ENCODE measurements around the gene DPP10.

Gene DPP10

DNA sequence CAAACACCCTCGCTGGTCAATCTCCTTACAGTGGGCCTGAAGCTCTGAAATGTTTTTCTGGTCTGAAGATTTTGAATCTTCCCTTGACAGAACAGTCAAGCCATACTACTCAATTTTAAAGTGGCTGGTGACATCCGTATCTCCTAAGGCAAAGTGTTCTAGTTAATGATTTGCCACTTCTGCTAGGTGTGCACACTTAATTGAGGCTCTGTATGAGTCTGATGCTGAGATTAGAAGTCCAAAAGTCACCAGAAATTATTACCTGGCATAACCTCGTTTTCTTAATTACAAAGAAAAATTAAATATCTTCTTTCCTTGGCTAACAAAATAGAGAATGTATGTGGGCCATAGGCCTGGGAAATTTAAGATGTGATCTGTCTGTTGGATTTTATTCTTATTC lies 104.1 kb downstream of the DPP10 start:
- Histone ChIP-seq H3K4me1 (ENCODE audit: control insufficient read depth in 1 of 2, insufficient read depth in 2 of 2, low read length in 2 of 2) (peaks cover 0 to 4% of the 10 kb centered on the region in 2 donors), H3K9me3 (ENCODE audit: control insufficient read depth in 1 of 2, low read length in 2 of 2) (no peaks in the 10 kb centered on the region), H3K36me3 (ENCODE audit: control insufficient read depth in 1 of 2, insufficient read depth in 2 of 2, low read length in 2 of 2) (no peaks in the 10 kb centered on the region), H3K27ac (ENCODE audit: low read length) (no peak overlapping the region), H3K4me3 (ENCODE audit: low read depth in 1 of 2, low read length in 2 of 2) (no peak overlapping the region), H3K27me3 (ENCODE audit: low read depth, low read length) (no peaks in the 10 kb centered on the region)

DNA sequence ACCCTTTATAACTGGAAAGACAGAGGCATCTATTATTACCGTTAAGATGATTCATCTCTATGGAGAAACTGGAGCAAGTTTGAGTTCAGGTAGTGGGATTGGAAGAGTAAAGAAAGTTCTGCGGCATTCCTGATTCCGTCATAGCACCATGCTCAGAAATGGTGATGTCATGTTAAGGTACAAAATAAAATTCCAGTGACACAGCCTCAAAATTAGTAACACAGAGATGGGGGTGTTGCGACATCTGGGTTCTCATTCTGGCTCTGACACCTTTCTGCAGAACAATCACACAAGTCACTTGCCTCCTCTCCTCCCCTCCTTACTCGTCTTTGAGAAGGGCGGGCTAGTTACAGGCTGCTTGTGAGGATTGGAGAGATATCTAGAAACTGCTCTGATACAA lies 105.7 kb downstream of the DPP10 start:
- no peaks in the 10 kb centered on the region for H3K9me3 ChIP-seq (ENCODE audit: control insufficient read depth in 1 of 2, low read length in 2 of 2)
- H3K27me3 ChIP-seq (ENCODE audit: low read depth, low read length): no peaks in the 10 kb centered on the region
- H3K4me3 ChIP-seq (ENCODE audit: low read depth in 1 of 2, low read length in 2 of 2): no peak overlapping the region
- H3K4me1 ChIP-seq (ENCODE audit: control insufficient read depth in 1 of 2, insufficient read depth in 2 of 2, low read length in 2 of 2): peaks cover 0 to 4% of the 10 kb centered on the region in 2 donors
- H3K36me3 ChIP-seq (ENCODE audit: control insufficient read depth in 1 of 2, insufficient read depth in 2 of 2, low read length in 2 of 2): no peaks in the 10 kb centered on the region
- H3K27ac ChIP-seq (ENCODE audit: low read length): no peak overlapping the region

DNA sequence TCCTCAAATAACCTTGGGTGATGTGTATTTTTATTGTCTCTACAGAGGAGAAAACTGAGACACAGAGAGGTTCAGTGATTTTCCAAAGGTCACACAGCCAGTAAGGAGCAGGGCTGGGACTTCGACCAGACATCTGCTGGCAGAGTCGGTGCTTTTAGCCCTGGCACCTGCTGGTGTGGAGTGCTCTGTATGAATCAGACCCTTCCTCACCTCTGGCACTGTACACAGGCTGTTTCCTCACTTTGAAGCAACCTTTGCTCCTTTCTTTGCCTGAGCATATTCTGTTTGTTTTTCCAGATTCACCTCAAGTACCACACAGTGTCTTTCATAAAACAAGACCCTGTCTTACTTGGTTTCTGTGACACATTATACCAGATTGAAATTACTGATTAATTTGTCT lies 107.9 kb downstream of the DPP10 start:
- H3K4me1 ChIP-seq (ENCODE audit: control insufficient read depth in 1 of 2, insufficient read depth in 2 of 2, low read length in 2 of 2): no peaks in the 10 kb centered on the region
- no peak overlapping the region for H3K27ac ChIP-seq (ENCODE audit: low read length)
- H3K27me3 ChIP-seq (ENCODE audit: low read depth, low read length): no peaks in the 10 kb centered on the region
- H3K4me3 ChIP-seq (ENCODE audit: low read depth in 1 of 2, low read length in 2 of 2): no peak overlapping the region
- no peaks in the 10 kb centered on the region for H3K9me3 ChIP-seq (ENCODE audit: control insufficient read depth in 1 of 2, low read length in 2 of 2)
- no peaks in the 10 kb centered on the region for H3K36me3 ChIP-seq (ENCODE audit: control insufficient read depth in 1 of 2, insufficient read depth in 2 of 2, low read length in 2 of 2)

DNA sequence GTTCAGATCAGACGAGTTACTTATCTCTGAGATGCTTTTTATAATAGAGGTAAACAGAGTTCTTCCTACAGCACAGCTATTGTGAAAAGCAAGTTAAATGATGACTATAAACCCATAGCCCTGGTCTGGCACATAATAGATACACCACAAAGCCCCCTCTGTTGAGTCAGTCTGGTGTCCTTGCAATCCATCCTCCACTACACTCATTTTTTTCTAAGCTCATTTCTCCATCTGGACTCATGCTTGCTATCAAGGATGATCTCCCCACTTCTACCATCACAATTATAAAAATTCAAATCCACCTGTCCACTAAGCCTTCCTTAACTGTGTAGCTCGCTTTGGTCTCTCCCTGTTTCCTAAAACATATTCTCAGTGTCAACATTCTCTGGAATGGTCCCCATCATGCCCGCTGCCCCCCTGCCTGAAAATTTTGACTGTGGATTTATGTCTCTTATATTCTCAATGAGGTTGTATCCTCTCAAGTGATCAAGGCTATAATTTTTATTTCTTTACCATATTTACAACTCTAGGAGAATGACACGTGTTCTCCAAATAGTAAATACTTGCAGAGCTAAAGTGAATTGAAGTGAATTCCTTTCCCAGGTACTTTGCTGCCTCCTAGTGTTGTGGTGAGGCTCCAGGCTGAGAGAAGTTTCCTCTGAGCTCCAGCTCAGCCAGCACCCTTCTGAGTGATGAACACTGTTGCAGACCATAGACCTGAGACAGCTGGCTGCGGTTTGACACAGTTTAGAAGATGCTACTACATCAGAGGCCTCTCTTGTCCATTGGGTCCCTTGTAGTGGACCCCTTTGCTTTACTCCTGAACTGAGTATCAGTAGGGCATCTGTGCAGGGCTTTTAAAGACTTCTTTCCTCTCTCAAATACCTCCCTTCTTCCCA lies 108.7 kb downstream of the DPP10 start:
- Histone ChIP-seq H3K27ac (ENCODE audit: low read length) (no peak overlapping the region), H3K27me3 (ENCODE audit: low read depth, low read length) (no peaks in the 10 kb centered on the region), H3K4me3 (ENCODE audit: low read depth in 1 of 2, low read length in 2 of 2) (no peak overlapping the region), H3K4me1 (ENCODE audit: control insufficient read depth in 1 of 2, insufficient read depth in 2 of 2, low read length in 2 of 2) (no peaks in the 10 kb centered on the region), H3K36me3 (ENCODE audit: control insufficient read depth in 1 of 2, insufficient read depth in 2 of 2, low read length in 2 of 2) (no peaks in the 10 kb centered on the region), H3K9me3 (ENCODE audit: control insufficient read depth in 1 of 2, low read length in 2 of 2) (no peaks in the 10 kb centered on the region)

DNA sequence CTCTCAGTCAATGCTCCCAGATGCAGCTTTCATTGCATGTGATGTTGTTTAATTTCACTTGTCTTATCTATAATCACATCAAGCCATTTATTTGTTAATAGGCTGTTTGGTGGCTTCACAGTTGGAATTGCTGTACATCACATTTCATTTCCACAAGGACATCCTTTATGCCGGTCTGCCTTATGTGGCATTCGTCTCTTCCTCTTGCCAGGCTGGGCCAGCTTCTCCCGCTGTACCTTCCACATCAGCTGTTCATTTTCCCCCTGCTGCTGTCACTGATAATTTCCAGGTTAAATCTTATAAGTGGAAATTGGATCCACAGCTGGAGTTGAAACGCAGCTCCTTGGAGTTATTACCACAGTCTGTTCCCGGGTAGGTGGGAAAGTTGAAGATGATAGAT lies 110.6 kb downstream of the DPP10 start:
- Histone ChIP-seq H3K27ac (ENCODE audit: low read length) (no peak overlapping the region), H3K9me3 (ENCODE audit: control insufficient read depth in 1 of 2, low read length in 2 of 2) (no peaks in the 10 kb centered on the region), H3K27me3 (ENCODE audit: low read depth, low read length) (no peaks in the 10 kb centered on the region), H3K4me1 (ENCODE audit: control insufficient read depth in 1 of 2, insufficient read depth in 2 of 2, low read length in 2 of 2) (no peaks in the 10 kb centered on the region), H3K4me3 (ENCODE audit: low read depth in 1 of 2, low read length in 2 of 2) (no peak overlapping the region), H3K36me3 (ENCODE audit: control insufficient read depth in 1 of 2, insufficient read depth in 2 of 2, low read length in 2 of 2) (no peaks in the 10 kb centered on the region)

DNA sequence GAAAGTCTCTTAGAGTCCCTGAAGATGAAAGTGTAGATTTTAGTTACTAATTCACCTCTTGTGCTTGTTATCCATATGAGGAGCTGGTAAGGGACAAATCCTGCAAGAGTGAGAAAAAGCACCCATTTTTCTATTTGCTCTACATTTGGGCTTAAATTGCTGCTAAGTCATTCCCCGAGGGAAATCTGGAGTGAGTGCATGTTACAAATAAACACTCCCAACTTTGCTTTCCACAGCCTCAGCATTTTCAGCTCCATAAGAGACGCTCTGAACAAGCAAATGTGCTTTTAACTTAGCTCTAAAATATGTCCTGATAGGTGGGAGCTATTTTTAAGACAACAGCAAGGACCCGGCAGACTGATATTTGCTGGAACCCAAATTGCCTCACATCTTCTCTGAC lies 126.7 kb downstream of the DPP10 start:
- Histone ChIP-seq H3K27me3 (ENCODE audit: low read depth, low read length) (no peaks in the 10 kb centered on the region), H3K27ac (ENCODE audit: low read length) (no peak overlapping the region), H3K4me1 (ENCODE audit: control insufficient read depth in 1 of 2, insufficient read depth in 2 of 2, low read length in 2 of 2) (no peaks in the 10 kb centered on the region), H3K9me3 (ENCODE audit: control insufficient read depth in 1 of 2, low read length in 2 of 2) (no peaks in the 10 kb centered on the region), H3K4me3 (ENCODE audit: low read depth in 1 of 2, low read length in 2 of 2) (no peak overlapping the region), H3K36me3 (ENCODE audit: control insufficient read depth in 1 of 2, insufficient read depth in 2 of 2, low read length in 2 of 2) (no peaks in the 10 kb centered on the region)

DNA sequence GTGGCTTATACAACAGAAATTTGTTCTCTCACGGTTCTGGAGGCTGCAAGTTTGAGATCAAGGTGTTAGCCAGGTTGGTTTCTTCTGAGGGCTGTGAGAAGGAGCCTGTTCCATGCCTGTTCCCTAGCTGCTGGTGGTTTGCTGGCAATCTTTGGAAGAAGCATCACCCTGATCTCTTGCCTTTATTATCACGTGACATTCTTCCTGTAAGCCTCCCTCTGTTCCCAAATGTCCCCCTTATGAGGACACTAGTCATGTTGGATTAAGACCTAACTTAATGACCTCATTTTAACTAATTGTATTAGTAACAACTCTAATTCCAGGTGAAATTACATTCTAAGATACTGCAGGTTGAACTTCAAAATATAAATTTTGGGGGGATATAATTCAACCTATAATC lies 135.2 kb downstream of the DPP10 start:
- no peaks in the 10 kb centered on the region for H3K9me3 ChIP-seq (ENCODE audit: control insufficient read depth in 1 of 2, low read length in 2 of 2)
- H3K4me3 ChIP-seq (ENCODE audit: low read depth in 1 of 2, low read length in 2 of 2): no peak overlapping the region
- H3K27me3 ChIP-seq (ENCODE audit: low read depth, low read length): no peaks in the 10 kb centered on the region
- H3K27ac ChIP-seq (ENCODE audit: low read length): no peak overlapping the region
- H3K36me3 ChIP-seq (ENCODE audit: control insufficient read depth in 1 of 2, insufficient read depth in 2 of 2, low read length in 2 of 2): no peaks in the 10 kb centered on the region
- H3K4me1 ChIP-seq (ENCODE audit: control insufficient read depth in 1 of 2, insufficient read depth in 2 of 2, low read length in 2 of 2): no peaks in the 10 kb centered on the region

DNA sequence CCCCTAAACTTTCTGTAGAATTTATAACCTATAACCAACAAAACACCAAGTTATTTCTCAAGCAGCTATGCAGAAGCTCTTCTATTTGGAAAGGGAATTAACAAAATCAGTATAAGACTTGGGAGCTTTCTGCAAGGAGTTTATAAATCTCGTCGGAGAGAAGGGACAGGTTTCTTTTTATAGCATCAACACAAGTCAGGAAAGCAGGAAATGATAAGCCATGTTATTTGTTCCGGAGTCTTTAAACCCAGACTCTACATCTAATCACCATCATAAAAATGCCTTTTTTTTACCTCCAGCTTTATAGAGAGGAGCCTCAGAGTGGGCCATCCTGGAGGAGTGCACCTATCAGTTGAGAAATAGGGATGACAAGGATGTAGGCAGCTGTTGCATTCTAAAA lies 137.1 kb downstream of the DPP10 start:
- Histone ChIP-seq H3K27ac (ENCODE audit: low read length) (no peak overlapping the region), H3K4me1 (ENCODE audit: control insufficient read depth in 1 of 2, insufficient read depth in 2 of 2, low read length in 2 of 2) (no peaks in the 10 kb centered on the region), H3K27me3 (ENCODE audit: low read depth, low read length) (no peaks in the 10 kb centered on the region), H3K36me3 (ENCODE audit: control insufficient read depth in 1 of 2, insufficient read depth in 2 of 2, low read length in 2 of 2) (no peaks in the 10 kb centered on the region), H3K9me3 (ENCODE audit: control insufficient read depth in 1 of 2, low read length in 2 of 2) (no peaks in the 10 kb centered on the region), H3K4me3 (ENCODE audit: low read depth in 1 of 2, low read length in 2 of 2) (no peak overlapping the region)

DNA sequence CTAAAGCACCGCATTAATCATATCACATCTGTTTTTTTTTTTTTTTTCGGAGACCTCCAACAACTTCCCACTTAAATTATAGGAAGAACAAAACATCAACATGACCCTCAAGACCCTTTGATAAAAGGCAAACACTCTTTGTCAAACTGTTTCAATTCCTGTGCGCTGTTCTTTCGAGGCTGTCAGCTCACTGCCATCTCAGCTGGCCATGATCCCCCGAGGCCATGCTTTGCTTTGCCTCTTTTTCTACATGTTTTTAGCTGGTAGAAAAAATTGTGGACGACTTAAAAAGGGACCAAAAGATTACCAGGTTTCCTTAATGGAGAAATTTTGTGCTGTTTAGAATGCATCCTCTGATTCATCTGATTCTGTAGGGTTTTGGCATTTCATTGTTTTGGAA lies 138.2 kb downstream of the DPP10 start:
- no peak overlapping the region for H3K27ac ChIP-seq (ENCODE audit: low read length)
- H3K4me3 ChIP-seq (ENCODE audit: low read depth in 1 of 2, low read length in 2 of 2): no peak overlapping the region
- H3K36me3 ChIP-seq (ENCODE audit: control insufficient read depth in 1 of 2, insufficient read depth in 2 of 2, low read length in 2 of 2): no peaks in the 10 kb centered on the region
- no peaks in the 10 kb centered on the region for H3K4me1 ChIP-seq (ENCODE audit: control insufficient read depth in 1 of 2, insufficient read depth in 2 of 2, low read length in 2 of 2)
- H3K9me3 ChIP-seq (ENCODE audit: control insufficient read depth in 1 of 2, low read length in 2 of 2): no peaks in the 10 kb centered on the region
- H3K27me3 ChIP-seq (ENCODE audit: low read depth, low read length): no peaks in the 10 kb centered on the region

DNA sequence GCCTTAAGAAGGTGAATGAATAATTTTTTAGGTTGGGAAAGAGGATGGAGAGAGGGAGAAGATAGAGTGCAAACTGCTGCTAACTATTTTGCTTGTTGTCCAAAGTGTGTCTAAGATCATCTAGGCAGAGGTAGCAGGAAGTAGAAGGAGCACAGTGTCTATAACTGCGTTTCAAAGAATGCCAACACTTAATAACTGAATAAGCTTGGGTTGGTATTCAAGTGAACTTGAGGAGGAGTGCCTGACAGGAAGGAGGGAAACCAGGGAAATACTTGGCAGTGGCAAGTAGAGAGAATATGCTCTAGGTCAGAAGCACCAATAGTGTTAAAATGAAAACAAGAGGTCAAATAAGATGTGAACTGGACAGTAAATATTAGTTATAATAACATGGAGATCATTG lies 155.9 kb downstream of the DPP10 start:
- Histone ChIP-seq H3K27ac (ENCODE audit: low read length) (no peak overlapping the region), H3K36me3 (ENCODE audit: control insufficient read depth in 1 of 2, insufficient read depth in 2 of 2, low read length in 2 of 2) (no peaks in the 10 kb centered on the region), H3K4me1 (ENCODE audit: control insufficient read depth in 1 of 2, insufficient read depth in 2 of 2, low read length in 2 of 2) (no peaks in the 10 kb centered on the region), H3K27me3 (ENCODE audit: low read depth, low read length) (no peaks in the 10 kb centered on the region), H3K9me3 (ENCODE audit: control insufficient read depth in 1 of 2, low read length in 2 of 2) (no peaks in the 10 kb centered on the region), H3K4me3 (ENCODE audit: low read depth in 1 of 2, low read length in 2 of 2) (no peak overlapping the region)

DNA sequence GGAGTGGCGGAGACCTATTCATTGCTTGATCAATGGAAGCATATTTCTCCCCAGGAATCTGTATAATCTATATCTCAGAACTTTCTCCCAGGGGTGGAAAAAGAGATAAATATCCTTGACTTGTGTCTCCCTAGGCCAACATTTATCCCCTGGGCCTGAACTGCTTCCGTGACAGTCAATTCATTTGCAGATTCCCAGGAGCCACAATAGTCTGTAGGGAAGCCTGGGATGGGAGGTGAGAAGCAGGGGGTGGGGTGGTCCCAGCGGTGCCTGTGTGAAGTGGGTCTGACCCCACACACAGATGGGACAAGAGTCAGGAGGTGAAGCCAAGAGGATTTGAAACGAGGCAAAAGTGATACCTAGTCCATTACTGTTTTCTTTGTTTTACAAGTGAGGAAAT lies 166.8 kb downstream of the DPP10 start:
- H3K4me3 ChIP-seq (ENCODE audit: low read depth in 1 of 2, low read length in 2 of 2): no peak overlapping the region
- H3K9me3 ChIP-seq (ENCODE audit: control insufficient read depth in 1 of 2, low read length in 2 of 2): no peaks in the 10 kb centered on the region
- H3K36me3 ChIP-seq (ENCODE audit: control insufficient read depth in 1 of 2, insufficient read depth in 2 of 2, low read length in 2 of 2): no peaks in the 10 kb centered on the region
- no peaks in the 10 kb centered on the region for H3K27me3 ChIP-seq (ENCODE audit: low read depth, low read length)
- no peak overlapping the region for H3K27ac ChIP-seq (ENCODE audit: low read length)
- no peaks in the 10 kb centered on the region for H3K4me1 ChIP-seq (ENCODE audit: control insufficient read depth in 1 of 2, insufficient read depth in 2 of 2, low read length in 2 of 2)

DNA sequence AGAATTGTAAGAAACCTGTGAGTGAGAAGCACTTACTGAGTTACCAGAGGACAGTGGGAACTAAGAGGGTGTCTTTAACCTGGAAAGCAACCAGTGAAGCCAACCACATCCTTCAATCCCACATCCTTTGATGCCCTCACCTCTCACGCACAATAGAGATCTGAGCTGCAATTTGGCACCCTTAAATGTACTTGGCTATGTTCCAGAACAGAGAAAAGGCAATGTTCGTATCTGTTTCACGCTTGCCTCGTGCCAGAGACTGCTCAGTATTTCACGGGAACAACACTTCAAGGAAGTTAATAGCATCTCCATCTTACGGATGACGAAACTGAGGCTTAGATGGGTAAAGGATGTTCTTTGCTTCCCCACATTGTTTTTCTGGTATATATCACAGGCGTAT lies 167.4 kb downstream of the DPP10 start:
- no peaks in the 10 kb centered on the region for H3K27me3 ChIP-seq (ENCODE audit: low read depth, low read length)
- no peaks in the 10 kb centered on the region for H3K9me3 ChIP-seq (ENCODE audit: control insufficient read depth in 1 of 2, low read length in 2 of 2)
- no peaks in the 10 kb centered on the region for H3K4me1 ChIP-seq (ENCODE audit: control insufficient read depth in 1 of 2, insufficient read depth in 2 of 2, low read length in 2 of 2)
- no peak overlapping the region for H3K4me3 ChIP-seq (ENCODE audit: low read depth in 1 of 2, low read length in 2 of 2)
- no peak overlapping the region for H3K27ac ChIP-seq (ENCODE audit: low read length)
- H3K36me3 ChIP-seq (ENCODE audit: control insufficient read depth in 1 of 2, insufficient read depth in 2 of 2, low read length in 2 of 2): no peaks in the 10 kb centered on the region
